CD14-positive monocyte (primary cell): ENCODE results near the gene TOM1L2. TPM values are rescaled to one million over a fixed set of nuclear protein-coding genes. Genes with fewer than 3 reads are reported as not detected.

Source experiments
- DNase-seq, 3 donors: peaks; one replicate each; pipeline ENCODE4 v3.0.0-alpha.2; 2011 to 2022
- H2AFZ ChIP-seq: 2 replicates; pipeline ENCODE4 v1.6.0; 2012; ENCODE audit warnings: mild to moderate bottlenecking, low read depth, low read length, inconsistent platforms; ENCODE audit not compliant: insufficient read depth, poor library complexity, severe bottlenecking
- H3K27ac ChIP-seq, 2 donors: 1 replicate in 1 of 2; 2 replicates in 1 of 2; pipeline ENCODE4 v1.5.1; 2012 to 2013; ENCODE audit warnings: low read length in 2 of 2, control low read depth in 1 of 2, inconsistent platforms in 1 of 2, low read depth in 1 of 2, mild to moderate bottlenecking in 1 of 2
- H3K27me3 ChIP-seq, 2 donors: one replicate each; pipeline versions ENCODE4 v1.6.0 to v1.6.1; 2011 to 2013; ENCODE audit warnings: low read length in 2 of 2; ENCODE audit not compliant: control insufficient read depth in 2 of 2, insufficient read depth in 2 of 2
- H3K36me3 ChIP-seq, 2 donors: replicated peaks in 1 of 2; 1 replicate in 1 of 2; 2 replicates in 1 of 2; pipeline versions ENCODE4 v1.5.1 to v1.6.1; 2012 to 2013; ENCODE audit warnings: low read length in 2 of 2, control low read depth in 1 of 2, inconsistent platforms in 1 of 2, mild to moderate bottlenecking in 1 of 2; ENCODE audit not compliant: insufficient read depth in 2 of 2, control insufficient read depth in 1 of 2
- H3K4me1 ChIP-seq, 2 donors: 1 replicate in 1 of 2; 2 replicates in 1 of 2; pipeline versions ENCODE4 v1.5.1 to v1.6.1; 2012 to 2013; ENCODE audit warnings: low read length in 2 of 2, control low read depth in 1 of 2, inconsistent platforms in 1 of 2, mild to moderate bottlenecking in 1 of 2, moderate library complexity in 1 of 2; ENCODE audit not compliant: insufficient read depth in 2 of 2, control insufficient read depth in 1 of 2
- H3K4me2 ChIP-seq: replicated peaks from 2 replicates; pipeline ENCODE3; 2012; ENCODE audit warnings: low read length, moderate library complexity, mild to moderate bottlenecking; ENCODE audit not compliant: poor library complexity, severe bottlenecking; ENCODE audit errors: extremely low read depth
- H3K4me3 ChIP-seq, 3 experiments: fragments of 200-600 bp in 1 of 3; sonication (generic) in 1 of 3; replicated peaks in 1 of 3; 1 replicate in 2 of 3; 2 replicates in 1 of 3; pipeline ENCODE4 v1.5.1; 2011 to 2013; ENCODE audit warnings: low read length in 3 of 3, mild to moderate bottlenecking in 3 of 3, control low read depth in 2 of 3, low read depth in 2 of 3, inconsistent platforms in 1 of 3, moderate library complexity in 1 of 3
- H3K79me2 ChIP-seq: 2 replicates; pipeline ENCODE4 v1.6.0; 2012; ENCODE audit warnings: mild to moderate bottlenecking, control low read depth, inconsistent platforms, low read length, moderate library complexity; ENCODE audit not compliant: insufficient read depth
- H3K9ac ChIP-seq: 2 replicates; pipeline ENCODE4 v1.6.0; 2017; ENCODE audit warnings: low read length, mild to moderate bottlenecking; ENCODE audit not compliant: insufficient read depth, poor library complexity, severe bottlenecking
- H3K9me3 ChIP-seq, 2 donors: replicated peaks in 1 of 2; 1 replicate in 1 of 2; 2 replicates in 1 of 2; pipeline versions ENCODE4 v1.5.1 to v1.6.1; 2012 to 2013; ENCODE audit warnings: low read length in 2 of 2, control low read depth in 1 of 2; ENCODE audit not compliant: control insufficient read depth in 1 of 2, insufficient read depth in 1 of 2
- H4K20me1 ChIP-seq: 2 replicates; pipeline ENCODE4 v1.6.0; 2012; ENCODE audit warnings: mild to moderate bottlenecking, low read length, control low read depth, moderate library complexity; ENCODE audit not compliant: insufficient read depth
- H3K27ac Mint-ChIP-seq, 7 donors: one replicate each; pipeline ENCODE4 v1.8.0; 2020; ENCODE audit warnings: mild to moderate bottlenecking in 7 of 7, mixed read lengths in 7 of 7, moderate library complexity in 6 of 7, inconsistent platforms in 2 of 7
- H3K27me3 Mint-ChIP-seq, 3 donors: one replicate each; pipeline ENCODE4 v1.8.0; 2021 to 2022; ENCODE audit warnings: low read depth in 3 of 3, mild to moderate bottlenecking in 3 of 3, mixed read lengths in 3 of 3, moderate library complexity in 3 of 3, inconsistent platforms in 1 of 3
- H3K36me3 Mint-ChIP-seq, 2 donors: one replicate each; pipeline ENCODE4 v1.8.0; 2020; ENCODE audit warnings: mixed read lengths in 2 of 2, inconsistent platforms in 1 of 2, mild to moderate bottlenecking in 1 of 2
- H3K4me1 Mint-ChIP-seq: one replicate; pipeline ENCODE4 v1.8.0; 2020; ENCODE audit warnings: mild to moderate bottlenecking, mixed read lengths
- H3K4me3 Mint-ChIP-seq, 2 donors: one replicate each; pipeline ENCODE4 v1.8.0; 2020; ENCODE audit warnings: mild to moderate bottlenecking in 2 of 2, mixed read lengths in 2 of 2, moderate library complexity in 1 of 2
- H3K9me3 Mint-ChIP-seq, 7 donors: one replicate each; pipeline ENCODE4 v1.8.0; 2020 to 2022; ENCODE audit warnings: mixed read lengths in 7 of 7, mild to moderate bottlenecking in 6 of 7, moderate library complexity in 6 of 7, inconsistent platforms in 2 of 7
- WGBS: methylation state at CpG from one replicate; pipeline ENCODE4 v1.1.5; 2013; ENCODE audit warnings: missing lambda C conversion rate; ENCODE audit not compliant: insufficient coverage; 5-methylcytosine and 5-hydroxymethylcytosine counted together
- intact Hi-C, 2 donors: fragments of 100-400 bp; cut with micrococcal nuclease; formaldehyde crosslinking; loops; one replicate each; pipeline versions ENCODE4 v1.15.0 to v1.15.1; 2023
- polyA plus RNA-seq, 3 donors: library from polyadenylated mRNA; depleted of rRNA in 1 of 3; unstranded in 2 of 3; stranded (reverse) in 1 of 3; fragments of 300-500 nt in 2 of 3; fragments of >200 nt in 1 of 3; fragmentation: Illumina TruSeq in 2 of 3; gene quantifications; 1 replicate in 2 of 3; 2 replicates in 1 of 3; pipeline ENCODE4 v1.2.3, GENCODE V29; 2012 to 2021
- TF ChIP-seq, protein P1 (sequence below): fragments of 200-600 bp; IDR thresholded peaks from one replicate; pipeline ENCODE4 v1.8.0; 2022; ENCODE audit warnings: antibody characterized with exemption, mild to moderate bottlenecking

TOM1L2 gene
- polyA plus RNA-seq, 3 donors = 1.7 to 28.2 (median 2.8) TPM

DNA sequence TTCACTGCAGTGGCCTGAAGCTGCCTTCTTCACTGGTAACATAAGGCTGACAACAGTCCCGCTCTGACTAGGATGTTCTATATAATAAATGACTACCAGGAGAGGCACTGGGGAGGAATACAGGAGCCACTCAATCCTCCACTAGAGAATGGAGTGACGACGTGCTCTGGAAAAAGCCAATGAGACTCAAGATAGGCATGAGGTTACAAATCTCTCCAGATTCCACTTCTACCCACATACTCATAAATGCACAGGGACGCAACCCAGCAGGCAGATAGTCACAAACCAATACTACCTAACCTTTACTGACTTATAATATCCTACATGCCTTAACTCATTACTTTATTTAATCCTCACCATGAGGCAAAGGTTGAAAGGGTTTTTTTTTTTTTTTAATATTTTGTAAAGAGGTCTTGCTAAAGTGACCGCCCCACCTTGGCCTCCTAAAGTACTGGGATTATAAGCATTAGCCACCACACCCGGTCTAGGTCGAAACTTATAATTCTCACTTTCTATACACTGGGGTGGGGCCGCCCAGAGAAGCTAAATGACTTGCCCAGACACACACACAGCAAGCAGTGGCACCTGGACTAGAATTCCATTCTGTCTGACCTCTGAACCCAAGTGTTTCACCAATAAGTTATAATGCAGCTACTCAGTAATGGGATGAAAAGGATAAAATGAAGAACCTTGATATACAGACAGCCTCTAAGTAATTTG is 33.7 kb downstream of the TOM1L2 start:
- no peaks in the 10 kb centered on the region for H3K27me3 ChIP-seq
- H3K9me3 Mint-ChIP-seq = peaks cover 0 to 3% (median 0%) of the 10 kb centered on the region in 7 donors
- H3K27ac ChIP-seq = no peak overlapping the region
- H3K27me3 Mint-ChIP-seq = no peaks in the 10 kb centered on the region
- H3K79me2 ChIP-seq = peaks cover 44% of the 10 kb centered on the region
- H3K27ac Mint-ChIP-seq = peak overlapping the region in 2 of 7 donors; percentile 10
- no peaks in the 10 kb centered on the region for H3K36me3 ChIP-seq
- no peak overlapping the region for H3K4me3 ChIP-seq
- no peak overlapping the region for H3K4me2 ChIP-seq
- intact Hi-C loops = loop anchor here in 1 of 2 donors (5.0 kb wide), 1 partner anchor 34 kb away; the partner anchor contains the start of genes DRC3 and TOM1L2
- no peaks in the 10 kb centered on the region for H3K9me3 ChIP-seq
- DNase-seq = no peak
- 100% methylated on average over 2 of the region's 8 CpGs for WGBS
- H3K36me3 Mint-ChIP-seq = peaks cover 5 to 11% of the 10 kb centered on the region in 2 donors
- no peak overlapping the region for H3K9ac ChIP-seq
- TF ChIP-seq, protein P1, sequence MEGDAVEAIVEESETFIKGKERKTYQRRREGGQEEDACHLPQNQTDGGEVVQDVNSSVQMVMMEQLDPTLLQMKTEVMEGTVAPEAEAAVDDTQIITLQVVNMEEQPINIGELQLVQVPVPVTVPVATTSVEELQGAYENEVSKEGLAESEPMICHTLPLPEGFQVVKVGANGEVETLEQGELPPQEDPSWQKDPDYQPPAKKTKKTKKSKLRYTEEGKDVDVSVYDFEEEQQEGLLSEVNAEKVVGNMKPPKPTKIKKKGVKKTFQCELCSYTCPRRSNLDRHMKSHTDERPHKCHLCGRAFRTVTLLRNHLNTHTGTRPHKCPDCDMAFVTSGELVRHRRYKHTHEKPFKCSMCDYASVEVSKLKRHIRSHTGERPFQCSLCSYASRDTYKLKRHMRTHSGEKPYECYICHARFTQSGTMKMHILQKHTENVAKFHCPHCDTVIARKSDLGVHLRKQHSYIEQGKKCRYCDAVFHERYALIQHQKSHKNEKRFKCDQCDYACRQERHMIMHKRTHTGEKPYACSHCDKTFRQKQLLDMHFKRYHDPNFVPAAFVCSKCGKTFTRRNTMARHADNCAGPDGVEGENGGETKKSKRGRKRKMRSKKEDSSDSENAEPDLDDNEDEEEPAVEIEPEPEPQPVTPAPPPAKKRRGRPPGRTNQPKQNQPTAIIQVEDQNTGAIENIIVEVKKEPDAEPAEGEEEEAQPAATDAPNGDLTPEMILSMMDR = no peak
- H2AFZ ChIP-seq = no peak overlapping the region
- H4K20me1 ChIP-seq = peaks cover 41% of the 10 kb centered on the region
- peaks cover 35 to 37% of the 10 kb centered on the region in 2 donors for H3K4me1 ChIP-seq
- H3K4me3 Mint-ChIP-seq = no peak overlapping the region
- peaks cover 56% of the 10 kb centered on the region for H3K4me1 Mint-ChIP-seq

DNA sequence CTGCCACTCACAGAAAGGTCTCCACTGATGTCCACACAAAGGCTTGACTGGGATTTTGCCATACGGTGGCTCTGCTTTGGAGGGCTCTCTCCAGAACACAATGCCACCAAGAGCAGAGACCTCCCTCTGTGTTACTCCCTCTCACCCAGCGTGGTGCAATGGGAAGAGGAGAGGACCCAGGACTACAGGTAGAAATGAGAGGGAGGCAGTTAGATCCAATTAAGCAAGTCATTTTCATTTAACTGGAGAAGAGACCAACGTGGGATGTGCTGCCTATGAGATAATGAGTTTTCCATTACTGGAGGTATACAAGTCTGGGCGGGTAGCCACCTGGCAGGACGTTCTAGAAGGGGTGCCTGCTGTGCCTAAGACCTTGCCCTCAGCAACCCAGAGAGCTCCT is 34.2 kb downstream of the TOM1L2 start:
- Mint-ChIP-seq H3K27ac (peak overlapping the region in 3 of 7 donors; percentile 10 to 37 (median 20)), H3K36me3 (peaks cover 5 to 7% of the 10 kb centered on the region in 2 donors), H3K4me1 (peaks cover 56% of the 10 kb centered on the region), H3K4me3 (no peak overlapping the region), H3K27me3 (no peaks in the 10 kb centered on the region), H3K9me3 (peaks cover 0 to 3% (median 0%) of the 10 kb centered on the region in 7 donors)
- Histone ChIP-seq H3K4me3 (no peak overlapping the region), H3K27me3 (no peaks in the 10 kb centered on the region), H3K4me1 (peaks cover 31 to 36% of the 10 kb centered on the region in 2 donors), H3K27ac (no peak overlapping the region), H2AFZ (no peak overlapping the region), H3K79me2 (peaks cover 49% of the 10 kb centered on the region), H3K9me3 (no peaks in the 10 kb centered on the region), H3K4me2 (no peak overlapping the region), H4K20me1 (peaks cover 39% of the 10 kb centered on the region), H3K9ac (no peak overlapping the region), H3K36me3 (no peaks in the 10 kb centered on the region)
- DNase-seq = no peak
- intact Hi-C loops = loop anchor here in 1 of 2 donors (5.0 kb wide), 1 partner anchor 34 kb away; the partner anchor contains the start of genes DRC3 and TOM1L2
- 94% methylated on average over 3 of the region's 5 CpGs for WGBS
- TF ChIP-seq, protein P1 = no peak
